GM23248 (cell line): ENCODE data around the gene PANK4.

Experiments
- EZH2 ChIP-seq: fragments of 200-600 bp; sonication (generic); IDR thresholded peaks from 2 replicates; pipeline ENCODE4 v1.6.1; 2018; ENCODE audit warnings: antibody characterized with exemption, mild to moderate bottlenecking; ENCODE audit not compliant: insufficient read depth, poor library complexity, severe bottlenecking
- EZH2phosphoT487 ChIP-seq: fragments of 200-600 bp; sonication (generic); IDR thresholded peaks from 2 replicates; pipeline ENCODE4 v1.6.1; 2018; ENCODE audit warnings: antibody characterized with exemption, moderate library complexity, mild to moderate bottlenecking, low read depth; ENCODE audit not compliant: insufficient read depth

GRCh38 chr1:2519729-2520128 lies 6.7 kb downstream of the PANK4 start:
- no peak for TF ChIP-seq EZH2
- no peak for TF ChIP-seq EZH2phosphoT487
